GM23338 (cell line): ENCODE measurements around the gene MEGF11. TPM values are rescaled to one million over a fixed set of nuclear protein-coding genes. Genes with fewer than 3 reads are reported as not detected.

Source experiments
- ATAC-seq: fragments of 200-7000 bp; cut with Tn5 transposase; 3 replicates; pipeline ENCODE4 v1.9.1; 2020
- DNase-seq: peaks from one replicate; pipeline ENCODE4 v3.0.0-alpha.2; 2015; ENCODE audit warnings: low spot score
- H2AFZ ChIP-seq: fragments of 200-600 bp; sonication (generic); 2 replicates; pipeline ENCODE4 v1.8.0; 2016; ENCODE audit warnings: antibody characterized with exemption, mild to moderate bottlenecking, moderate library complexity
- H3F3A ChIP-seq: fragments of 200-600 bp; sonication (generic); replicated peaks from 2 replicates; pipeline ENCODE4 v1.8.0; 2017; ENCODE audit warnings: antibody characterized with exemption, mixed run types, low read depth
- H3K27ac ChIP-seq: fragments of 200-600 bp; sonication (generic); 2 replicates; pipeline ENCODE4 v1.6.1; 2016; ENCODE audit warnings: low read depth
- H3K27me3 ChIP-seq: fragments of 200-600 bp; sonication (generic); 2 replicates; pipeline ENCODE4 v1.8.0; 2016; ENCODE audit warnings: mild to moderate bottlenecking, mixed run types, moderate library complexity; ENCODE audit not compliant: insufficient read depth
- H3K36me3 ChIP-seq: fragments of 200-600 bp; sonication (generic); 2 replicates; pipeline ENCODE4 v1.8.0; 2016; ENCODE audit warnings: mild to moderate bottlenecking; ENCODE audit not compliant: insufficient read depth
- H3K4me1 ChIP-seq: fragments of 200-600 bp; sonication (generic); 2 replicates; pipeline ENCODE4 v1.8.0; 2016; ENCODE audit warnings: mild to moderate bottlenecking, moderate library complexity; ENCODE audit not compliant: insufficient read depth
- H3K4me2 ChIP-seq: fragments of 200-600 bp; sonication (generic); 2 replicates; pipeline ENCODE4 v1.7.1; 2017; ENCODE audit warnings: mixed run types
- H3K4me3 ChIP-seq: fragments of 200-600 bp; sonication (generic); 2 replicates; pipeline ENCODE4 v1.6.1; 2016; ENCODE audit warnings: mixed run types
- H3K79me2 ChIP-seq: fragments of 200-600 bp; sonication (generic); replicated peaks from 2 replicates; pipeline ENCODE4 v1.8.0; 2017; ENCODE audit warnings: mild to moderate bottlenecking; ENCODE audit not compliant: insufficient read depth
- H3K9me2 ChIP-seq: fragments of 200-600 bp; sonication (generic); 2 replicates; pipeline ENCODE4 v1.8.0; 2017; ENCODE audit not compliant: insufficient read depth
- H4K20me1 ChIP-seq: fragments of 200-600 bp; sonication (generic); replicated peaks from 2 replicates; pipeline ENCODE4 v1.8.0; 2017; ENCODE audit warnings: mild to moderate bottlenecking; ENCODE audit not compliant: insufficient read depth
- H3K27ac Mint-ChIP-seq: 2 replicates; pipeline ENCODE4 v1.8.0; 2020; ENCODE audit warnings: inconsistent platforms, mild to moderate bottlenecking, moderate library complexity, mixed read lengths
- H3K27me3 Mint-ChIP-seq: 3 replicates; pipeline ENCODE4 v1.8.0; 2022; ENCODE audit warnings: low read depth, mild to moderate bottlenecking, moderate library complexity, mixed read lengths, inconsistent platforms; ENCODE audit not compliant: insufficient read depth, poor library complexity
- H3K36me3 Mint-ChIP-seq: 3 replicates; pipeline ENCODE4 v1.8.0; 2021; ENCODE audit warnings: low read depth, mild to moderate bottlenecking, inconsistent platforms, moderate library complexity, mixed read lengths
- H3K4me1 Mint-ChIP-seq: 3 replicates; pipeline ENCODE4 v1.8.0; 2020; ENCODE audit warnings: mild to moderate bottlenecking, inconsistent platforms, mixed read lengths
- H3K4me3 Mint-ChIP-seq: 3 replicates; pipeline ENCODE4 v1.8.0; 2021; ENCODE audit warnings: moderate library complexity, mild to moderate bottlenecking, inconsistent platforms, mixed read lengths
- H3K9me3 Mint-ChIP-seq: 3 replicates; pipeline ENCODE4 v1.8.0; 2020; ENCODE audit warnings: moderate library complexity, mild to moderate bottlenecking, inconsistent platforms, mixed read lengths
- CREB1 ChIP-seq: fragments of 250-450 bp; sonication (Bioruptor Pico); IDR thresholded peaks from 2 replicates; pipeline ENCODE4 v1.5.0; 2020; ENCODE audit warnings: low read depth, mild to moderate bottlenecking, moderate library complexity
- EZH2 ChIP-seq: fragments of 200-600 bp; sonication (generic); IDR thresholded peaks from one replicate; pipeline ENCODE4 v1.8.0; 2017; ENCODE audit warnings: antibody characterized with exemption, mild to moderate bottlenecking, low read depth; ENCODE audit not compliant: unreplicated experiment
- EZH2phosphoT487 ChIP-seq: fragments of 200-600 bp; sonication (generic); IDR thresholded peaks from one replicate; pipeline ENCODE4 v1.8.1; 2018; ENCODE audit warnings: antibody characterized with exemption; ENCODE audit not compliant: unreplicated experiment
- JUNB ChIP-seq: IDR thresholded peaks from one replicate; pipeline ENCODE4 v1.6.1; 2016; ENCODE audit warnings: antibody characterized with exemption; ENCODE audit not compliant: unreplicated experiment
- NANOG ChIP-seq: IDR thresholded peaks from 2 replicates; pipeline ENCODE4 v1.6.1; 2016; ENCODE audit warnings: antibody characterized with exemption, borderline replicate concordance
- POLR2AphosphoS5 ChIP-seq: IDR thresholded peaks from 2 replicates; pipeline ENCODE4 v1.6.1; 2016; ENCODE audit warnings: antibody characterized with exemption, low read depth
- STAT1 ChIP-seq: IDR thresholded peaks from one replicate; pipeline ENCODE4 v1.6.1; 2016; ENCODE audit warnings: antibody characterized with exemption; ENCODE audit not compliant: unreplicated experiment
- ZNF114 ChIP-seq: fragments of 250-450 bp; sonication (Bioruptor Pico); IDR thresholded peaks from 2 replicates; pipeline ENCODE4 v1.5.0; 2020; ENCODE audit warnings: mild to moderate bottlenecking, moderate library complexity
- ZNF331 ChIP-seq: fragments of 250-450 bp; sonication (Bioruptor Pico); IDR thresholded peaks from 2 replicates; pipeline ENCODE4 v1.5.0; 2020; ENCODE audit warnings: low read depth, mild to moderate bottlenecking, moderate library complexity
- polyA plus RNA-seq: library from polyadenylated mRNA; unstranded; fragments of >200 nt; fragmentation: Nextera tagmentation; extraction: Ambion mirVana; gene quantifications from 2 replicates; pipeline ENCODE4 v1.2.1, GENCODE V29; 2016
- total RNA-seq: library from RNA; depleted of rRNA; stranded (reverse); fragments of >200 nt; shearing (Covaris generic); gene quantifications from 2 replicates; pipeline ENCODE4 v1.2.3, GENCODE V29; 2014
- TF ChIP-seq, protein P1 (sequence below): IDR thresholded peaks from one replicate; pipeline ENCODE4 v1.6.1; 2018; ENCODE audit warnings: antibody characterized with exemption; ENCODE audit not compliant: unreplicated experiment
- TF ChIP-seq, protein P2 (sequence below): IDR thresholded peaks from 2 replicates; pipeline ENCODE4 v1.6.1; 2016; ENCODE audit warnings: antibody characterized with exemption
- TF ChIP-seq, protein P3 (sequence below), 2 experiments: fragments of 200-600 bp in 1 of 2; sonication (generic) in 1 of 2; conservative IDR thresholded peaks; 2 replicates each; pipeline versions ENCODE4 v1.5.1 to v1.6.1; 2016 to 2017; ENCODE audit warnings: antibody characterized with exemption in 2 of 2, low read depth in 2 of 2, mild to moderate bottlenecking in 2 of 2, moderate library complexity in 1 of 2
- TF ChIP-seq, protein P4 (sequence below): fragments of 250-450 bp; sonication (Bioruptor Pico); IDR thresholded peaks from 2 replicates; pipeline ENCODE4 v1.5.0; 2020; ENCODE audit warnings: mild to moderate bottlenecking, moderate library complexity

The MEGF11 gene
- total and polyA plus RNA-seq, 2 experiments from 2014 or later, result 1.3 to 1.9 TPM

DNA sequence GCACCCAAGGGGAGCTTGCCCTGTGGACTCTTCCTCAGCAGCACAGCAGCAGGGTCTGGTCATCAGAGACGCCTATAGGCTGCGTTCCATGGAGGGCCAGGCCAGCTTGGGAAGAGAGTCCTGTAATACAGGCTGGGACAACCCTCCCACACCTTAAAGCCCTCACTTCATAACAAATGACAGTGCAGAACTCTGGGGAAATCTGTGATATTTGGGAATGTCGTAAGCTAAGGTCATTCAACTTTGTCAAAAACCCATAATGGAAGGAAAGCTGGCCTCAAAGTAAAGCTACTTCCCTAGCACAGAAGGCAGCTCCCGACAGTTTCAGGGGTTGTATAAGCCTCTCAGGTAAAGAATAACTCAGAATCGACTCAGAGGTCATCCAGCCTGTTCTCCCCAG, 133.1 kb downstream of the MEGF11 start:
- H3K4me3 Mint-ChIP-seq, result no peak overlapping the region
- no peak for ATAC-seq
- no peak overlapping the region for H3K27ac ChIP-seq
- TF ChIP-seq STAT1 (no peak), CREB1 (CRISPR knock-in tag) (no peak), ZNF331 (CRISPR knock-in tag) (no peak), NANOG (no peak), POLR2AphosphoS5 (no peak), JUNB (no peak), EZH2 (no peak), EZH2phosphoT487 (no peak), ZNF114 (CRISPR knock-in tag) (no peak)
- TF ChIP-seq, protein P1, sequence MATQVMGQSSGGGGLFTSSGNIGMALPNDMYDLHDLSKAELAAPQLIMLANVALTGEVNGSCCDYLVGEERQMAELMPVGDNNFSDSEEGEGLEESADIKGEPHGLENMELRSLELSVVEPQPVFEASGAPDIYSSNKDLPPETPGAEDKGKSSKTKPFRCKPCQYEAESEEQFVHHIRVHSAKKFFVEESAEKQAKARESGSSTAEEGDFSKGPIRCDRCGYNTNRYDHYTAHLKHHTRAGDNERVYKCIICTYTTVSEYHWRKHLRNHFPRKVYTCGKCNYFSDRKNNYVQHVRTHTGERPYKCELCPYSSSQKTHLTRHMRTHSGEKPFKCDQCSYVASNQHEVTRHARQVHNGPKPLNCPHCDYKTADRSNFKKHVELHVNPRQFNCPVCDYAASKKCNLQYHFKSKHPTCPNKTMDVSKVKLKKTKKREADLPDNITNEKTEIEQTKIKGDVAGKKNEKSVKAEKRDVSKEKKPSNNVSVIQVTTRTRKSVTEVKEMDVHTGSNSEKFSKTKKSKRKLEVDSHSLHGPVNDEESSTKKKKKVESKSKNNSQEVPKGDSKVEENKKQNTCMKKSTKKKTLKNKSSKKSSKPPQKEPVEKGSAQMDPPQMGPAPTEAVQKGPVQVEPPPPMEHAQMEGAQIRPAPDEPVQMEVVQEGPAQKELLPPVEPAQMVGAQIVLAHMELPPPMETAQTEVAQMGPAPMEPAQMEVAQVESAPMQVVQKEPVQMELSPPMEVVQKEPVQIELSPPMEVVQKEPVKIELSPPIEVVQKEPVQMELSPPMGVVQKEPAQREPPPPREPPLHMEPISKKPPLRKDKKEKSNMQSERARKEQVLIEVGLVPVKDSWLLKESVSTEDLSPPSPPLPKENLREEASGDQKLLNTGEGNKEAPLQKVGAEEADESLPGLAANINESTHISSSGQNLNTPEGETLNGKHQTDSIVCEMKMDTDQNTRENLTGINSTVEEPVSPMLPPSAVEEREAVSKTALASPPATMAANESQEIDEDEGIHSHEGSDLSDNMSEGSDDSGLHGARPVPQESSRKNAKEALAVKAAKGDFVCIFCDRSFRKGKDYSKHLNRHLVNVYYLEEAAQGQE, result no peak
- TF ChIP-seq, protein P2, sequence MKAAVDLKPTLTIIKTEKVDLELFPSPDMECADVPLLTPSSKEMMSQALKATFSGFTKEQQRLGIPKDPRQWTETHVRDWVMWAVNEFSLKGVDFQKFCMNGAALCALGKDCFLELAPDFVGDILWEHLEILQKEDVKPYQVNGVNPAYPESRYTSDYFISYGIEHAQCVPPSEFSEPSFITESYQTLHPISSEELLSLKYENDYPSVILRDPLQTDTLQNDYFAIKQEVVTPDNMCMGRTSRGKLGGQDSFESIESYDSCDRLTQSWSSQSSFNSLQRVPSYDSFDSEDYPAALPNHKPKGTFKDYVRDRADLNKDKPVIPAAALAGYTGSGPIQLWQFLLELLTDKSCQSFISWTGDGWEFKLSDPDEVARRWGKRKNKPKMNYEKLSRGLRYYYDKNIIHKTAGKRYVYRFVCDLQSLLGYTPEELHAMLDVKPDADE, result no peak
- TF ChIP-seq, protein P3, sequence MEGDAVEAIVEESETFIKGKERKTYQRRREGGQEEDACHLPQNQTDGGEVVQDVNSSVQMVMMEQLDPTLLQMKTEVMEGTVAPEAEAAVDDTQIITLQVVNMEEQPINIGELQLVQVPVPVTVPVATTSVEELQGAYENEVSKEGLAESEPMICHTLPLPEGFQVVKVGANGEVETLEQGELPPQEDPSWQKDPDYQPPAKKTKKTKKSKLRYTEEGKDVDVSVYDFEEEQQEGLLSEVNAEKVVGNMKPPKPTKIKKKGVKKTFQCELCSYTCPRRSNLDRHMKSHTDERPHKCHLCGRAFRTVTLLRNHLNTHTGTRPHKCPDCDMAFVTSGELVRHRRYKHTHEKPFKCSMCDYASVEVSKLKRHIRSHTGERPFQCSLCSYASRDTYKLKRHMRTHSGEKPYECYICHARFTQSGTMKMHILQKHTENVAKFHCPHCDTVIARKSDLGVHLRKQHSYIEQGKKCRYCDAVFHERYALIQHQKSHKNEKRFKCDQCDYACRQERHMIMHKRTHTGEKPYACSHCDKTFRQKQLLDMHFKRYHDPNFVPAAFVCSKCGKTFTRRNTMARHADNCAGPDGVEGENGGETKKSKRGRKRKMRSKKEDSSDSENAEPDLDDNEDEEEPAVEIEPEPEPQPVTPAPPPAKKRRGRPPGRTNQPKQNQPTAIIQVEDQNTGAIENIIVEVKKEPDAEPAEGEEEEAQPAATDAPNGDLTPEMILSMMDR (conservative IDR thresholded peaks at IDR 0.05; ENCODE audit: low read depth in 2 of 2), result no peak
- TF ChIP-seq, protein P4, sequence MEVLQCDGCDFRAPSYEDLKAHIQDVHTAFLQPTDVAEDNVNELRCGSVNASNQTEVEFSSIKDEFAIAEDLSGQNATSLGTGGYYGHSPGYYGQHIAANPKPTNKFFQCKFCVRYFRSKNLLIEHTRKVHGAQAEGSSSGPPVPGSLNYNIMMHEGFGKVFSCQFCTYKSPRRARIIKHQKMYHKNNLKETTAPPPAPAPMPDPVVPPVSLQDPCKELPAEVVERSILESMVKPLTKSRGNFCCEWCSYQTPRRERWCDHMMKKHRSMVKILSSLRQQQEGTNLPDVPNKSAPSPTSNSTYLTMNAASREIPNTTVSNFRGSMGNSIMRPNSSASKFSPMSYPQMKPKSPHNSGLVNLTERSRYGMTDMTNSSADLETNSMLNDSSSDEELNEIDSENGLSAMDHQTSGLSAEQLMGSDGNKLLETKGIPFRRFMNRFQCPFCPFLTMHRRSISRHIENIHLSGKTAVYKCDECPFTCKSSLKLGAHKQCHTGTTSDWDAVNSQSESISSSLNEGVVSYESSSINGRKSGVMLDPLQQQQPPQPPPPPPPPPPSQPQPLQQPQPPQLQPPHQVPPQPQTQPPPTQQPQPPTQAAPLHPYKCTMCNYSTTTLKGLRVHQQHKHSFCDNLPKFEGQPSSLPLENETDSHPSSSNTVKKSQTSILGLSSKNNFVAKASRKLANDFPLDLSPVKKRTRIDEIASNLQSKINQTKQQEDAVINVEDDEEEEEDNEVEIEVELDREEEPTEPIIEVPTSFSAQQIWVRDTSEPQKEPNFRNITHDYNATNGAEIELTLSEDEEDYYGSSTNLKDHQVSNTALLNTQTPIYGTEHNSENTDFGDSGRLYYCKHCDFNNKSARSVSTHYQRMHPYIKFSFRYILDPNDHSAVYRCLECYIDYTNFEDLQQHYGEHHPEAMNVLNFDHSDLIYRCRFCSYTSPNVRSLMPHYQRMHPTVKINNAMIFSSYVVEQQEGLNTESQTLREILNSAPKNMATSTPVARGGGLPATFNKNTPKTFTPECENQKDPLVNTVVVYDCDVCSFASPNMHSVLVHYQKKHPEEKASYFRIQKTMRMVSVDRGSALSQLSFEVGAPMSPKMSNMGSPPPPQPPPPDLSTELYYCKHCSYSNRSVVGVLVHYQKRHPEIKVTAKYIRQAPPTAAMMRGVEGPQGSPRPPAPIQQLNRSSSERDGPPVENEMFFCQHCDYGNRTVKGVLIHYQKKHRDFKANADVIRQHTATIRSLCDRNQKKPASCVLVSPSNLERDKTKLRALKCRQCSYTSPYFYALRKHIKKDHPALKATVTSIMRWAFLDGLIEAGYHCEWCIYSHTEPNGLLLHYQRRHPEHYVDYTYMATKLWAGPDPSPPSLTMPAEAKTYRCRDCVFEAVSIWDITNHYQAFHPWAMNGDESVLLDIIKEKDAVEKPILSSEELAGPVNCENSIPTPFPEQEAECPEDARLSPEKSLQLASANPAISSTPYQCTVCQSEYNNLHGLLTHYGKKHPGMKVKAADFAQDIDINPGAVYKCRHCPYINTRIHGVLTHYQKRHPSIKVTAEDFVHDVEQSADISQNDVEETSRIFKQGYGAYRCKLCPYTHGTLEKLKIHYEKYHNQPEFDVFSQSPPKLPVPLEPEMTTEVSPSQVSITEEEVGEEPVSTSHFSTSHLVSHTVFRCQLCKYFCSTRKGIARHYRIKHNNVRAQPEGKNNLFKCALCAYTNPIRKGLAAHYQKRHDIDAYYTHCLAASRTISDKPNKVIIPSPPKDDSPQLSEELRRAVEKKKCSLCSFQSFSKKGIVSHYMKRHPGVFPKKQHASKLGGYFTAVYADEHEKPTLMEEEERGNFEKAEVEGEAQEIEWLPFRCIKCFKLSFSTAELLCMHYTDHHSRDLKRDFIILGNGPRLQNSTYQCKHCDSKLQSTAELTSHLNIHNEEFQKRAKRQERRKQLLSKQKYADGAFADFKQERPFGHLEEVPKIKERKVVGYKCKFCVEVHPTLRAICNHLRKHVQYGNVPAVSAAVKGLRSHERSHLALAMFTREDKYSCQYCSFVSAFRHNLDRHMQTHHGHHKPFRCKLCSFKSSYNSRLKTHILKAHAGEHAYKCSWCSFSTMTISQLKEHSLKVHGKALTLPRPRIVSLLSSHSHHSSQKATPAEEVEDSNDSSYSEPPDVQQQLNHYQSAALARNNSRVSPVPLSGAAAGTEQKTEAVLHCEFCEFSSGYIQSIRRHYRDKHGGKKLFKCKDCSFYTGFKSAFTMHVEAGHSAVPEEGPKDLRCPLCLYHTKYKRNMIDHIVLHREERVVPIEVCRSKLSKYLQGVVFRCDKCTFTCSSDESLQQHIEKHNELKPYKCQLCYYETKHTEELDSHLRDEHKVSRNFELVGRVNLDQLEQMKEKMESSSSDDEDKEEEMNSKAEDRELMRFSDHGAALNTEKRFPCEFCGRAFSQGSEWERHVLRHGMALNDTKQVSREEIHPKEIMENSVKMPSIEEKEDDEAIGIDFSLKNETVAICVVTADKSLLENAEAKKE, result no peak
- no peak overlapping the region for H3K27ac Mint-ChIP-seq
- no peaks in the 10 kb centered on the region for H3K36me3 ChIP-seq
- no peak overlapping the region for H3K4me3 ChIP-seq
- no peaks in the 10 kb centered on the region; the same call in 1 of the 2 replicates for H3K4me1 ChIP-seq
- H3K36me3 Mint-ChIP-seq, result no peaks in the 10 kb centered on the region
- H3K4me2 ChIP-seq, result no peak overlapping the region
- no peaks in the 10 kb centered on the region for H3K27me3 Mint-ChIP-seq
- H3K4me1 Mint-ChIP-seq, result peaks cover 16% of the 10 kb centered on the region
- no peaks in the 10 kb centered on the region for H3K9me2 ChIP-seq
- H3K27me3 ChIP-seq, result no peaks in the 10 kb centered on the region
- H3F3A ChIP-seq, result no peaks in the 10 kb centered on the region
- no peak overlapping the region for H2AFZ ChIP-seq
- DNase-seq, result no peak
- H3K9me3 Mint-ChIP-seq, result no peaks in the 10 kb centered on the region
- H3K79me2 ChIP-seq, result no peaks in the 10 kb centered on the region
- H4K20me1 ChIP-seq, result no peaks in the 10 kb centered on the region
